KBM-7 (cell line): ENCODE results near the gene RCOR2.
"Not testable (repeated sequence)": the region's sequence is repeated elsewhere in the genome, so short reads cannot be mapped to it uniquely, and the experiment has no call there.

ENCODE experiments used
- DNase-seq: peaks from one replicate; pipeline ENCODE4 v3.0.0-alpha.2; 2015
- in situ Hi-C: fragments of 300-500 bp; cut with MboI; formaldehyde crosslinking; loops from 2 replicates; pipeline ENCODE4 v1.14.3; 2020; ENCODE audit warnings: low sequenced_read_pairs, low pct_unique_long_range_greater_than_20kb, mixed read lengths

Gene RCOR2

DNA sequence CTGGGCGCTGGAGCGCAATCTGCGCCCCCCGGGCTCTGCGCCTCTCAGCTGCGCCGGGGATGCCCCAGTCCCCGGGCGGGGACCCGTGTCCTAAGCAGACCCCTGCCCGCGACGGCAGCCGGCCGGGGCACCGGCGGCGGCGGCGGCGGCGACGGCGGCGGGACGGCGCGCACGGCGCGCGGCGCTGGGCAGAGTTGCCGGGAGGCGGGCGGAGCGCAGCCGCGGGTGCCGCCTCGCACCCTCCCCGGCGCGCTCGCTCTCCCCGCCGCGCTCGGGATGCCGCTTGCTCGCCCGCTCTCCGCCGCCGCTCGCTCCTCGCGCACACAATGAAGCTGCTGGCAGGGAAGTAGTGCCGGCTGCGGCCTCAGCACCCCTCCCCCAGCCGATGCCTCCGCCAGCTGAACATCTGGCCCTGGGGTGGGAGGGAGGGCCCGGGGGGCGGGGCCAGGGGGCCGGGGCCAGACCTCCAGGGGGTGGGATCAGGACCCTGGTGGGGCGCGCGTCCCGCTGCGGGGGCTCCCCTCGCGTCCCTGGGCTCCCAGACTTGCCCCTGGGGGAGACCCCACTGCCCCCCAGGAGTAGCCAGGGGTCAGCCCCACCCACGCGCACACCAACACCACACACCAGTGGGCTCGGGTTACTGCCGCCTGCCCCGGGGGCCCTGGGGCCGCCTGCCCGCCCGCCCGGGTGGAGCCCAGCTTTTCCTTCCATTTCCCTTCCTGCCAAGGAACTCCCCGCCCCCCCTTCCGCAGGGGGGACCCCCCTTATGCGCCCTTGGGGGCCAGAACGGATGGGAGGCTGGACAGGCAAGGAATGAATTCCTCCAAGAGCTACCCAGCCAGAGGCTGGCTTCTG is at the start of gene RCOR2:
TSS of gene RCOR2 (minus strand) at position 328 of the 855 bp plus-strand sequence. CDS start 708 bp downstream, outside the sequence.
- in situ Hi-C loops = no loop called here
- peak; percentile 79 for DNase-seq

DNA sequence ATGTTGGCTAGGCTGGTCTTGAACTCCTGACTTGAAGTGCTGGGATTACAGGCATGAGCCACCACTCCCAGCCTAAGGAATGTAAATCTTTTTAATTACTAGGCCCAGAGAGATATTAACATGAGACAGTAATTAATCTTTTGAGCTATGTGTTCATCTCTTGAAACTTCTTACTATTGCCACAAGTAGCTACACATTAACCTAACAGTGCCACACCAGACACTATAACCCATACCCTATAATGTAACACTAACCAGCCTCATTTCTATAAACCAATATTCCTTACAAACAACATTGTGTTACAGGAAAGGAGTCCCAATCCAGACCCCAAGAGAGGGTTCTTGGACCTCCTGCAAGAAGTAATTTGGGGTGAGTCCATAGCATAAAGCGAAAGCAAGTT is 49.5 kb upstream of the RCOR2 start:
- in situ Hi-C loops = no loop called here
- no peak for DNase-seq

DNA sequence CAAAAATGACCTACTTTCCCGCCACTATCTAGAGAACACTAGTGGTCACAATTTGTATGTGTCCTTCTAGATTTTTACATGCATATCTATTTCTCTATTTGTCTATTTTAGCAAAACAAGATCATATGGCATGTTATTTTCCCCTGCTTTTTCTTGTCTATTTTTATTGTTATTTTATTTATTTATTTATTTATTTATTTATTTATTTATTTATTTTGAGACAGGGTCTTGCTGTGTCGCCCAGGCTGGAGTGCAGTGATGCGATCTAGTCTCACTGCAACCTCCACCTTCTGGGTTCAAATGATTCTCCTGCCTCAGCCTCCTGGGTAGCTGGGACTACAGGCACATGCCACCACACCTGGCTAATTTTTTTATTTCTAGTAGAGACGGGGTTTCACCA is 46.9 kb upstream of the RCOR2 start:
- DNase-seq, in situ Hi-C loops: not testable (repeated sequence)

DNA sequence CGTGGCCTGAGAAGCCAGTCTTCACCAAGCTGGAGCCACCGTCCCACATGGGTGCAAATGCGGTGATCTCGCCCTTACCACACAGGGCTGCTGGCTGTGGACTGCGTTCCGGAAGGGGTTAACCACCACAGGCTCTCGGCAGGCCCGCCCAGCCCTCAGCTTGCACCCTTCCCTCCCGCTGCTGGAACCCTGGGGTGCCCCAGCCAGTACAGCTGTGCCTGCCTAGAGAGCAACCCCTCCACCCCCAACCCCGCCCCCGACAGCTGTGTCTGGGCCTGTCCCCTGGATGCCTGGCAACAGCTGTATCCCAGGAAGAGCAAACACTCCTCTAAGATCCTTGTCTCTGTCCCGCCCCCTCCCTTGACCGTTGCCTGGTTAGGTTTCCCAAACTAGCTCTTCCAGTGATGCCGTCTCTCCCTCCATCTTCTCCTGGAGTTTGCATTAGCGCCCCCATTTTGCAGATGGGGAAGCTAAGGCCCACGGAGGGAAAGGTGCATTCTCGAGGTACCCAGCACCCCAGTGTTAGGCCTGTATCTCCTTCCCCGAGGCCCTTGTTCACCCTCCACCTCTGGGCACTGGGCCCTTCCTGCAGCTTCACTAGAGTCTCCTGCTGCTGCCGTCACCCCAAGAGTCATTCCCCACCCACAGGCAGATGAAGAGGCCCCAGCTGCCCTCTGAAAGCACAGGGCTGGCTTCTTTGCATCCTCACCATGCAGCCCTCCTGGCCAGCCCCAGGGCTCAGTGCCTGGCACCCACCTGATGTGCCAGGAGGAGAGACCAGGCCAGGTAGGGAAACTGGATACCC is 44.8 kb upstream of the RCOR2 start:
- DNase-seq = peak; percentile 34

DNA sequence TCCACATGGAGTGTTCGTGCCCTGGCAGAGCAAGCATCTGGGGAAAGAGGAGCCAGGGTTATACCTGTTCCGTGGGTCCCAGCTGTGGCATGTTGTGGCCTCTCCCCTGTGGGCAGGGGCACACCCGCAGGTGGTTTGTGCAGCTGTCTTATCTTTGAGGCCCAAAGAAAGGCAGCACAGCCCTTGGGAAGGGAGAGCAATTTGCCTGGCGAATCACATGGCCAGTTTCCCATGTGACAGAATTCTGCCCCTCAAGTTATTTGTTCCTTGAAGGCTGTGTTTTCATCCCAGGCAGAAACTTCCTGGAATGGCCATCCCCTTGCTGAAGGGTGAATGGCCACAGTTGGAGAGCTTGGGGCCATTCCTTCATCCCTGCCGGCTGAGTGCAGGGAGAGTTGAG is 41.0 kb upstream of the RCOR2 start:
- in situ Hi-C loops = no loop called here

More for the DNA sequence above, 44.8 kb upstream of the RCOR2 start:
- in situ Hi-C loops = no loop called here

DNA sequence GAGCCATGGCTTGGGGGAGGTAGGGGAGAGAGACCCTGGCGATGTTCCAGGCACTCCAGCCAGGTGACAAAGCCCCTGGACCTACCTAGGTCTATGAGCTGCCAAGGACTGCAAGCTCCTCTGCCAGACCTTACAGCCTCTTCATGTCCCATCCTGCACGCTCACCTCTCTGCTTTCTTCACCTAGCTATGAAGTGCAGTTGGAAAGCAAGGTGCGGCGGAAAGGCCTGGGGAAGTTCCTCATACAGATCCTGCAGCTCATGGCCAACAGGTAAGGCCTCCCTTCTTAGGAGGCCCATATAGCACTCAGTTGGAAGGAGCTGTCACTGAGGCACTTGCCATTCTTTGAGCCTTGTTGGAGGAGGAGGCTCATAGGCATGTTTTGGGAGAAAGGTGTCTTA is 35.6 kb upstream of the RCOR2 start:
- in situ Hi-C loops = no loop called here

More for the DNA sequence above, 41.0 kb upstream of the RCOR2 start:
- no peak for DNase-seq

DNA sequence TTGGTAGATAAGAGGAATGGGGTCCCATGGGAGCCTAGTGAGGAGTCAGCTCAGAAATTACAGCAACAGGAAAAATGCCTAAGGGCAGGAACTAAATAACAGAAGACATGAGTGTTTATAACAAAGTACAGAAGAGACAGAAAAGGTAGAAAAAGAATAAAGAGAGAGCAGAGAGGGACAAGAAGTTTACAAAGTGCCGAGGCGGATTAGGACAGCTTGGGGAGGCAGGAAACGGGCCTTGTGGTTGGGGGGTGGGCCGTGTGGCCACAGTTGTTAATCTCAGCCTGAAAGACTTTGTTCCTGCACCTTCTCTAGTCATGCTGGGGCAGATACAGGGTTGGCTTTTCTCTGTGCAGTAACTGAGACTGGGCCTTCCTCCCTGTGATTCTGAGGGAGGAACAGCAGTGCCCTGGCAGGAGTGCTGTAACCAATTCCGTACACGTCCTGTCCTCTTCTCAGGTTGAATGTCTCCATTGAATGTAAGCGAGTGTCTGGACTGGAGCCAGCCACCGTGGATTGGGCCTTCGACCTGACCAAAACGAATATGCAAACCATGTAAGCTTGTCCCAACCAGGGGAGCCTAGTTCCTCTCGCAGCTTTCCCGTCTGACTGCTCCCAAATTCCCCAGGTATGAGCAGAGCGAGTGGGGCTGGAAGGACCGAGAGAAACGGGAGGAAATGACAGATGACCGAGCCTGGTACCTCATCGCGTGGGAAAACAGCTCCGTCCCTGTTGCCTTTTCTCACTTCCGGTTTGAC is 35.0 kb upstream of the RCOR2 start:
- in situ Hi-C loops = no loop called here
- peak; percentile 72 for DNase-seq

More for the DNA sequence above, 35.6 kb upstream of the RCOR2 start:
- DNase-seq = no peak

DNA sequence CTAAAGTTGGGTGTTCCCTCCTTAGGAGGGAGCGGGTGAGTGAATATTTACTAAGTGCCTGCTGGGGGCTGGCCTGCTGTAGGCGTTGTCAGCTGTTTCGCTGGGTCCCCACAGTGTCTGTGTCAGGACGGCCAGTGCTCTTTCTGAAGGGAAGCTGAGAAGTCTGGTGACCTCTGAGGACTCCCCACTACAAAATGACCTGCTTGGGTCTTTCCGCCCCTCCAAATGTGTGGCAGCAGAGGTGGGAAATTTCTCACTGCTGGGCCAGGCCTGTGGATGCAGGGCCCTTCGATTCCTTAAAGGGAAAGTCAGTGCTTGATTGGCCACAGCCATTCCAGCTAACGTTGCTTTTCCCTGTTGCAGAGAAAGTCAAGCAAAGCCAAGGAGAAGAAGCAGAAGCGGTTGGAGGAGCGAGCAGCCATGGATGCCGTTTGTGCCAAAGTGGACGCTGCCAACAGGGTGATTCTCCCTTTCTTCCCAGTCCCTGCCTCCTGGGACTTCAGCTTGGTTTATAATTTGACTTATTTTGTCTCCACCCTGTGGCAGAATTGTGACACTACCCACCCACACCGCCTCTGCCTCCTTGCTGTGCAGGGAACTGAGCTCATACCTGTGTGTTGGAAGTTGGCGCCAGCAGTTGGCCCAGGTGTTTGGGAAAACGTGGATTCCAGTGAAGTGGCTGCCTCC is 28.7 kb upstream of the RCOR2 start:
- in situ Hi-C loops = no loop called here
- peak; percentile 74 for DNase-seq

DNA sequence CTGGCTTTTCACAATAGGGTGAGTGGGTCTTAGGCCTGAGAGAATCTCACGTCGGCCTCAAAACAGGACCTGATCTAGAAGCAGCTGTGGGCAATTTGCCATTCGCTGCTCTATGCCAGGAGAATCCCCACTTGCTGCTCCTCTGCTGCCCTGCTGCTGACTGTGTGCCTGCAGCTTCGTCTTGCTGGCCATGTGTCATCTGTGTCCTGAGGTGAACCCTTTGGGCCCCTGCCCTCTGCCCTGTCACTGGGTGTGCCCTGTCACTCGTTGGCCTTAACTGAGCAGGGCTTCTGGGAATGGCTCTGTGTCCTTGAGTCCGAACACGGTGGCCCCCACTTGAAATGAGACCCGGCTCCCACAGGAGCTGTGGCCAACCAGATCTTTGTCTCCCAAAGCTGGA is 28.0 kb upstream of the RCOR2 start:
- in situ Hi-C loops = no loop called here
- DNase-seq = no peak

DNA sequence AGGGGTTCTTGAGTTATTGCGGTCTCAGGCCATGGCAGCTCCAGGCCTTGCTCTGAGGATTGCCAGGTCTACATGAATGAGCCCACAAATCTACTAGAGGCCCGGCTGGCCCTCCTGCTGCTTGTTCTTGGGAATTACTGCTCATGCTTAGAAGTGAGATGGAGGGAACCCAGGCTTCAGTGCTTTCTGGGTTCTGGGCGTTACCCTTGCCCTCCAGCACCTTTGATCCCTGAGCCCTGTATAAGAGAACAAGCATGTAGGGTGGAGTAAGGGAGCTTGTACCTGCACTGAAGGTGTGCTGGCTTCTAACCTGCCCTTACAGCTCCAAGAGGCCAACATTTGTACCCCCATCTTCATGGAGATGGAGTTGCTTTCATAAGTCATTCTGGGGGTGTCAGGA is 25.8 kb upstream of the RCOR2 start:
- no peak for DNase-seq
- in situ Hi-C loops = no loop called here

DNA sequence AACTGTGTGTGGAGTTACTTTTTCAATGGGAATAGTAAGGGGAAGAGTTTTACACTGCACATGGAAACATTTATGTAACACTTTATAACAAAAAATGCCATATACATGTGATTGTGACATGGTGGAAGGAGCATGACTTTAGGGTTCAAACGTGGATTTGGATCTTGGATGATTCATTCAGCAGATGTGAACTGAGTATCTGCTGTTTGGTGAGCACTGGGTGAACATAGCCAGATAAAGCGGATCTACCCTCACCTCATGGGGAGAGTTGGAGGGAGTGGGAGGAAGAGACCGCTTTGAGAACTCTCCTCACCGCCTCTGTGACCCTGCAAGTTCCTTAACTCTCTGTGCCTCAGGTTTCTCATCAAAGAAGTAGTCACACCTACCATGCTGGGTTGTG is 24.9 kb upstream of the RCOR2 start:
- in situ Hi-C loops = no loop called here
- no peak for DNase-seq

DNA sequence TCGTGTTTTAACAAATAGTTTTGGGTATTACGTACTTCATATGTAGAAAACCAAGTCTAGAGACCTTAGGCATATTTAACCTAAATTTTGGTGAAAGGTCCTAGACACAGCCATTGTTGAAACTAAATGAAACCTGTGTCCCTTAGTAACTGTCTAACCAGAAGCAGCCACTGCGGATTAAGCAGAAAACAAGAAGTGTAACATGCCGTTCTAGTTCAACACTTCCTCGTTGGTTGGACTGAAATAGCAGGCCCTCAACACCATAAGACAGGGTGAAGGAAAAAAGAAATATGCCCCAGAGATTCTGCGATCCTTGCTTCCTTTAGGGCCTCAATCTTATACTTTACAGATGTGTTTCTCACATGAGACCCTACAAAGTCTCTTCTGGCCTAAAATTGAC is 23.8 kb upstream of the RCOR2 start:
- in situ Hi-C loops = no loop called here
- DNase-seq = peak; percentile 55

DNA sequence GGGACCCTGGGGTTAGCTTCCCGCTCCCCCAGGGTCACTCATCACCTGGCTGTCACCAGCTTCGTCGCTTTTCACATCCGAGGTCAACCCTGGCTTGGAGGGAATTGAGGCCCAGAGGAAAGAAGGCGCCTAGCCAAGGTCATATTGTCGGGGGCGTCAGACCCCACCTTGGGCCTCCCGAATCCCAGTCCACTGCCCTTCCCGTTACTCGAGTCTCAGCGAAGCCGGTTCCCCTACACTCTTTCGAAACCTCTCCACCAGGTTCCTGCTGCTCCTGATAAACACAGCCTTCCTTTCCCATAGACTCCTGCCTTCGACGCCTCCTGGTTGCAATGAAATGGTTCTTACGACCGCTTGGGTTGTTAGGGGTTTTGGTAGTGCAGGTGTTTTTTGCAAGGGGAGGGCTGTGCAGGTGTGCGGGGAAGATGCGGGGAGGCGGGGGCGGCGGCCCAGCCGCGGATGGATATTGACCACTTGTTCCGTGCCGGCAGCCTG is 22.5 kb upstream of the RCOR2 start:
- DNase-seq = peak; percentile 29
- in situ Hi-C loops = no loop called here

DNA sequence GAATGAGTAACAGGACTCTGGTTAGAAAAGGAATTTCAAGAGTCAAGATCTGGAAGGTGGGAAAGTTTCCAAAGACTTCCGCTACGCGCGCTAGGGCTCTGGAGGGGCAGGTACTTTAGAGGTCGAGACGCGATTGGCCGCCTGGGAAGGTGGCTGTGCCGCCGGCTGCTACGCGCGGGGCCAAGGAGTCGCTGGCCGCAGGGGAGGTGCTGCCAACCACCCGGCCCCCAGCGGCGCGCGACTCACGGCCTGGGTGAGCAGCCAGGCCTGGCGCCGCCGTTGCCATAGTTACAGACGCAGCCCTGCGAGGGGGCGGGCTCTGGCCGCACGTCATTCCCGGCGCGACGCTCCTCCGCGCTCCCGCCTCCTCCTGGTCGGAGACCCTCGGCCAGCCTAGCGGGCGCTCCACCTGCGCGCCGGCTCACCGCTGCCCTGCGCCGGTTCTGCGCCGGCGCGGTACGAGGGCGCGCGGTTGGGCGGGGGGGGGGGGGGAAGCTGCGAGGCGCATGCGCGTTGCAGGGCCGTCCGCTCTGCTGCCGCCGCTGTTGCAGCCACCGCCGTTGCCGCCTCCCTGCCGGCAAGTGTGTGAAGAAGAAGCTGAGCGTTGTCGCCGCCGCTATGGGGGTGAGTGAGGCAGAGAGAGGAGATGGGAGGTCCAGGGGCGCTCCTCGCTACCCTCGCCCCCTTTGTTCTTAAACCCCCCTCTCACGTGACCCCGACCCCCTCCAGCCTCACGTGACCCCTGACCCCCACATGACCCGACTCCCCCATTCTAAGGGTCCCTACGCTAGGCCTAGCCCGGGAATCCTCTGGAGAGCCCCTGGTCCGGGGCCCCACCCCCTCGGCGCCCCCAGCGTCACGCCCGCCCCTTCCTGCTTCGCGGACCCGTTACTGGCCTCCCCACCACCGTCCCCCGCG is 21.8 kb upstream of the RCOR2 start, which contains the start of gene NAA40:
TSS of gene NAA40 (plus strand) at position 524 of the 918 bp plus-strand sequence. CDS start at position 619, 95 bp downstream.
- in situ Hi-C loops = no loop called here
- peak; percentile 99 for DNase-seq

DNA sequence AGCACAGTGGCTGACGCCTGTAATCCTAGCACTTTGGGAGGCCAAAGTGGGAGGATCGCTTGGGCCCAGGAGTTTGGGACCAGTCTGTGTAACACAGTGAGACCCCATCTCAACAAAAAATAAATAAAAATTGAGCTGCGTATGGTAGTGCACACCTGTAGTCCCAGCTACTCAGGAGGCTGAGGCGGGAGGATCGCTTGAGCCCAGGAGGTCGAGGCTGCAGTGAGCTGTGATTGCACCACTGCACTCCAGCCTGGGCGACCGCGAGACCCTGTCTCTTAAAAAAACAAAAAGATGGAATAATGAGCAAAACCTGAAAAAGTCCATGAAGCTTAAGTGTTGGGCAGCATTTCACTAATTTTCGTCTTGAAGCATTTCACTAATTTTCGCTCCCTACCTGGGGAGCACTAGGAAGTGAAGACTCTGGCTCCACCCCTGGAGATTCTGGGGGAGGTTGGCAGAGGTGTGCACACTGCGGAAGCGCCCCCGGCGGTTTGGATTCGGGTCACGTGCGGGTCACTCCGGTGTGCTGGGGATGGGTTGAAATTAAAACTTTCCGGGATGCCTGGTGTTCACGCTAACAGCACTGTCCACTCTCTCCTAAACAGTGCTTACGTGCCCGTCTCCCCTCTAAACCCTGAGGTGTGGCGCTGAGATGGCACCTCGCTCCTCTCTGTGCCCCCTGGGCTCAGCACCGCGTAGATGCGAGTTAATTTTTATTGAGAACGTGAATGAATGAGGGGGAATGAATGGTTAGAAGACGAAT is 20.9 kb upstream of the RCOR2 start:
- in situ Hi-C loops = no loop called here
- no peak for DNase-seq

DNA sequence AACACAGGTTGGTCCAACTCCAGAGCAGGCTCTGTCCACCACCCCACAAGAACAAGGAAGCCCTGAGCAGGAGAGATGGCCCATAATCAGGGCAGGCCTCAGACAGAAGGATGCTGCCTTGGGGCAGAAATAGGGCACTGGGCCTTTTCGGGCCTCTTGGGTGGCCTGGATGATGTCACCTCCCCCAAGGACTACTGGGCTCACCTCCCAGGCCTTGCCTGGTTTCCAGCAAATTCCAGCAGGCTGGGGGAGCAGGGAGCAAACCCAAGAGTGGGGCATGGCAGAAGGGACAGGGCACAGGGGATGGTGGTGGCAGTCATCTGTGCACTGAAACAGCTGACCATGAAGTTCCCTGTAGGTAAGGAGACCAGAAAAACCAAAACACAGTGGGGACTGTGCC is 16.5 kb upstream of the RCOR2 start:
- DNase-seq = no peak
- in situ Hi-C loops = no loop called here

DNA sequence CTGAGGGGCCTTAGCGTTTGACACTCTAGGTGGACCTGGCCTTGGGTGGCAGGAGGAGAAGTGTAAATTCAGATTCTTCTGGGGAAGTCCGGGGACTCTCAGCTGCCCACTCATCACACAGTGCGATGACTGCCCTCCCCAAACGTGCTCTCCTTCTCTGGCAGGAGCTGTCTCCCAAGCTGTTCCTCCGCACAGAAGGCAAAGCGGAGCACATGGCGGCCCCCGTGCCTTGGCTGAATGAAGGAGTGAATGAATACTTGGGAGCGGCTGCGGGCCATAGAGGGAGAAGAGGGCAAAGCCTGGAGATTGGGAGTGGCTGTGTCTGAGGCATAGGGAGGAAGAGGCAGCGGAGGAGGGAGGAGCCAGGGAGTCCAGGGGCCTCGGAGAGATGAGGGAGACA is 14.9 kb upstream of the RCOR2 start:
- DNase-seq = no peak
- in situ Hi-C loops = no loop called here
